ENCODE data around the gene DHCR24. TPM values are rescaled to one million over a fixed set of nuclear protein-coding genes. Genes with fewer than 3 reads are reported as not detected.

The DHCR24 gene
- total and polyA plus RNA-seq, 2 experiments from 2014 or later = 124 to 453 TPM

DNA sequence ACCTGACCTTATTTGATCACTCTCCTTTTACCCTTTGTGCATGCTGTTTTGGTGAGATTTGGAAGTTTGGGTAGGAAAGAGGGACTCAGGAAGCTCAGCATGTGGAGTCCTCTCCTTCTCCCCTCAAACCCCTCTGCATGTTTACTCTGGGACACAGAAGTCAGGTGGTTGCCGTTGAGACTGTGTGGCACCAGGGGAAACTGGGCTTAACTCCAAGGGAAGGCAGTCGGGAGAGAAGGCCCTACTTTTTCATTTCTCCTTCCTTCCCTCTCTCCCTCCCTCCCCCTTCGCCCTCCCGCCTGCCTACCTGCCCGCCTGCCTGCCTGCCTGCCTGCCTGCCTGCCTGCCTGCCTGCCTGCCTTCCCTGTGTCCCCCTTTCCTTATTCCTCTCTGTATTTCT lies 51.0 kb downstream of the DHCR24 start:
- Mint-ChIP-seq H3K9me3 (no peaks in the 10 kb centered on the region), H3K27ac (no peak overlapping the region), H3K4me1 (peaks cover 4% of the 10 kb centered on the region; the same call in 1 of the 3 replicates), H3K27me3 (ENCODE audit: insufficient read depth, low read depth, poor library complexity) (peaks cover 11% of the 10 kb centered on the region), H3K4me3 (no peak overlapping the region), H3K36me3 (ENCODE audit: low read depth) (no peaks in the 10 kb centered on the region)
- H3K4me2 ChIP-seq = no peak overlapping the region
- ATAC-seq (no peak), DNase-seq (ENCODE audit: low spot score) (no peak)
- no peaks in the 10 kb centered on the region for H3K4me1 ChIP-seq (ENCODE audit: insufficient read depth)
- H2AFZ ChIP-seq = no peak overlapping the region
- no peaks in the 10 kb centered on the region for H4K20me1 ChIP-seq (replicated peaks; ENCODE audit: insufficient read depth)
- TF ChIP-seq EZH2 (IDR thresholded peaks at IDR 0.05; ENCODE audit: low read depth, unreplicated experiment) (no peak), STAT1 (IDR thresholded peaks at IDR 0.05; ENCODE audit: unreplicated experiment) (no peak), ZNF331 (CRISPR knock-in tag; IDR thresholded peaks at IDR 0.05; ENCODE audit: low read depth) (no peak), ZNF114 (CRISPR knock-in tag; IDR thresholded peaks at IDR 0.05) (no peak), EZH2phosphoT487 (IDR thresholded peaks at IDR 0.05; ENCODE audit: unreplicated experiment) (no peak), NANOG (IDR thresholded peaks at IDR 0.05; ENCODE audit: borderline replicate concordance) (no peak), JUNB (IDR thresholded peaks at IDR 0.05; ENCODE audit: unreplicated experiment) (no peak), CREB1 (CRISPR knock-in tag; IDR thresholded peaks at IDR 0.05; ENCODE audit: low read depth) (no peak), POLR2AphosphoS5 (IDR thresholded peaks at IDR 0.05; ENCODE audit: low read depth) (no peak)
- TF ChIP-seq, protein P1, sequence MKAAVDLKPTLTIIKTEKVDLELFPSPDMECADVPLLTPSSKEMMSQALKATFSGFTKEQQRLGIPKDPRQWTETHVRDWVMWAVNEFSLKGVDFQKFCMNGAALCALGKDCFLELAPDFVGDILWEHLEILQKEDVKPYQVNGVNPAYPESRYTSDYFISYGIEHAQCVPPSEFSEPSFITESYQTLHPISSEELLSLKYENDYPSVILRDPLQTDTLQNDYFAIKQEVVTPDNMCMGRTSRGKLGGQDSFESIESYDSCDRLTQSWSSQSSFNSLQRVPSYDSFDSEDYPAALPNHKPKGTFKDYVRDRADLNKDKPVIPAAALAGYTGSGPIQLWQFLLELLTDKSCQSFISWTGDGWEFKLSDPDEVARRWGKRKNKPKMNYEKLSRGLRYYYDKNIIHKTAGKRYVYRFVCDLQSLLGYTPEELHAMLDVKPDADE (IDR thresholded peaks at IDR 0.05) = no peak
- TF ChIP-seq, protein P2, sequence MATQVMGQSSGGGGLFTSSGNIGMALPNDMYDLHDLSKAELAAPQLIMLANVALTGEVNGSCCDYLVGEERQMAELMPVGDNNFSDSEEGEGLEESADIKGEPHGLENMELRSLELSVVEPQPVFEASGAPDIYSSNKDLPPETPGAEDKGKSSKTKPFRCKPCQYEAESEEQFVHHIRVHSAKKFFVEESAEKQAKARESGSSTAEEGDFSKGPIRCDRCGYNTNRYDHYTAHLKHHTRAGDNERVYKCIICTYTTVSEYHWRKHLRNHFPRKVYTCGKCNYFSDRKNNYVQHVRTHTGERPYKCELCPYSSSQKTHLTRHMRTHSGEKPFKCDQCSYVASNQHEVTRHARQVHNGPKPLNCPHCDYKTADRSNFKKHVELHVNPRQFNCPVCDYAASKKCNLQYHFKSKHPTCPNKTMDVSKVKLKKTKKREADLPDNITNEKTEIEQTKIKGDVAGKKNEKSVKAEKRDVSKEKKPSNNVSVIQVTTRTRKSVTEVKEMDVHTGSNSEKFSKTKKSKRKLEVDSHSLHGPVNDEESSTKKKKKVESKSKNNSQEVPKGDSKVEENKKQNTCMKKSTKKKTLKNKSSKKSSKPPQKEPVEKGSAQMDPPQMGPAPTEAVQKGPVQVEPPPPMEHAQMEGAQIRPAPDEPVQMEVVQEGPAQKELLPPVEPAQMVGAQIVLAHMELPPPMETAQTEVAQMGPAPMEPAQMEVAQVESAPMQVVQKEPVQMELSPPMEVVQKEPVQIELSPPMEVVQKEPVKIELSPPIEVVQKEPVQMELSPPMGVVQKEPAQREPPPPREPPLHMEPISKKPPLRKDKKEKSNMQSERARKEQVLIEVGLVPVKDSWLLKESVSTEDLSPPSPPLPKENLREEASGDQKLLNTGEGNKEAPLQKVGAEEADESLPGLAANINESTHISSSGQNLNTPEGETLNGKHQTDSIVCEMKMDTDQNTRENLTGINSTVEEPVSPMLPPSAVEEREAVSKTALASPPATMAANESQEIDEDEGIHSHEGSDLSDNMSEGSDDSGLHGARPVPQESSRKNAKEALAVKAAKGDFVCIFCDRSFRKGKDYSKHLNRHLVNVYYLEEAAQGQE (IDR thresholded peaks at IDR 0.05; ENCODE audit: unreplicated experiment) = no peak
- TF ChIP-seq, protein P3, sequence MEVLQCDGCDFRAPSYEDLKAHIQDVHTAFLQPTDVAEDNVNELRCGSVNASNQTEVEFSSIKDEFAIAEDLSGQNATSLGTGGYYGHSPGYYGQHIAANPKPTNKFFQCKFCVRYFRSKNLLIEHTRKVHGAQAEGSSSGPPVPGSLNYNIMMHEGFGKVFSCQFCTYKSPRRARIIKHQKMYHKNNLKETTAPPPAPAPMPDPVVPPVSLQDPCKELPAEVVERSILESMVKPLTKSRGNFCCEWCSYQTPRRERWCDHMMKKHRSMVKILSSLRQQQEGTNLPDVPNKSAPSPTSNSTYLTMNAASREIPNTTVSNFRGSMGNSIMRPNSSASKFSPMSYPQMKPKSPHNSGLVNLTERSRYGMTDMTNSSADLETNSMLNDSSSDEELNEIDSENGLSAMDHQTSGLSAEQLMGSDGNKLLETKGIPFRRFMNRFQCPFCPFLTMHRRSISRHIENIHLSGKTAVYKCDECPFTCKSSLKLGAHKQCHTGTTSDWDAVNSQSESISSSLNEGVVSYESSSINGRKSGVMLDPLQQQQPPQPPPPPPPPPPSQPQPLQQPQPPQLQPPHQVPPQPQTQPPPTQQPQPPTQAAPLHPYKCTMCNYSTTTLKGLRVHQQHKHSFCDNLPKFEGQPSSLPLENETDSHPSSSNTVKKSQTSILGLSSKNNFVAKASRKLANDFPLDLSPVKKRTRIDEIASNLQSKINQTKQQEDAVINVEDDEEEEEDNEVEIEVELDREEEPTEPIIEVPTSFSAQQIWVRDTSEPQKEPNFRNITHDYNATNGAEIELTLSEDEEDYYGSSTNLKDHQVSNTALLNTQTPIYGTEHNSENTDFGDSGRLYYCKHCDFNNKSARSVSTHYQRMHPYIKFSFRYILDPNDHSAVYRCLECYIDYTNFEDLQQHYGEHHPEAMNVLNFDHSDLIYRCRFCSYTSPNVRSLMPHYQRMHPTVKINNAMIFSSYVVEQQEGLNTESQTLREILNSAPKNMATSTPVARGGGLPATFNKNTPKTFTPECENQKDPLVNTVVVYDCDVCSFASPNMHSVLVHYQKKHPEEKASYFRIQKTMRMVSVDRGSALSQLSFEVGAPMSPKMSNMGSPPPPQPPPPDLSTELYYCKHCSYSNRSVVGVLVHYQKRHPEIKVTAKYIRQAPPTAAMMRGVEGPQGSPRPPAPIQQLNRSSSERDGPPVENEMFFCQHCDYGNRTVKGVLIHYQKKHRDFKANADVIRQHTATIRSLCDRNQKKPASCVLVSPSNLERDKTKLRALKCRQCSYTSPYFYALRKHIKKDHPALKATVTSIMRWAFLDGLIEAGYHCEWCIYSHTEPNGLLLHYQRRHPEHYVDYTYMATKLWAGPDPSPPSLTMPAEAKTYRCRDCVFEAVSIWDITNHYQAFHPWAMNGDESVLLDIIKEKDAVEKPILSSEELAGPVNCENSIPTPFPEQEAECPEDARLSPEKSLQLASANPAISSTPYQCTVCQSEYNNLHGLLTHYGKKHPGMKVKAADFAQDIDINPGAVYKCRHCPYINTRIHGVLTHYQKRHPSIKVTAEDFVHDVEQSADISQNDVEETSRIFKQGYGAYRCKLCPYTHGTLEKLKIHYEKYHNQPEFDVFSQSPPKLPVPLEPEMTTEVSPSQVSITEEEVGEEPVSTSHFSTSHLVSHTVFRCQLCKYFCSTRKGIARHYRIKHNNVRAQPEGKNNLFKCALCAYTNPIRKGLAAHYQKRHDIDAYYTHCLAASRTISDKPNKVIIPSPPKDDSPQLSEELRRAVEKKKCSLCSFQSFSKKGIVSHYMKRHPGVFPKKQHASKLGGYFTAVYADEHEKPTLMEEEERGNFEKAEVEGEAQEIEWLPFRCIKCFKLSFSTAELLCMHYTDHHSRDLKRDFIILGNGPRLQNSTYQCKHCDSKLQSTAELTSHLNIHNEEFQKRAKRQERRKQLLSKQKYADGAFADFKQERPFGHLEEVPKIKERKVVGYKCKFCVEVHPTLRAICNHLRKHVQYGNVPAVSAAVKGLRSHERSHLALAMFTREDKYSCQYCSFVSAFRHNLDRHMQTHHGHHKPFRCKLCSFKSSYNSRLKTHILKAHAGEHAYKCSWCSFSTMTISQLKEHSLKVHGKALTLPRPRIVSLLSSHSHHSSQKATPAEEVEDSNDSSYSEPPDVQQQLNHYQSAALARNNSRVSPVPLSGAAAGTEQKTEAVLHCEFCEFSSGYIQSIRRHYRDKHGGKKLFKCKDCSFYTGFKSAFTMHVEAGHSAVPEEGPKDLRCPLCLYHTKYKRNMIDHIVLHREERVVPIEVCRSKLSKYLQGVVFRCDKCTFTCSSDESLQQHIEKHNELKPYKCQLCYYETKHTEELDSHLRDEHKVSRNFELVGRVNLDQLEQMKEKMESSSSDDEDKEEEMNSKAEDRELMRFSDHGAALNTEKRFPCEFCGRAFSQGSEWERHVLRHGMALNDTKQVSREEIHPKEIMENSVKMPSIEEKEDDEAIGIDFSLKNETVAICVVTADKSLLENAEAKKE (CRISPR knock-in tag; IDR thresholded peaks at IDR 0.05) = no peak
- TF ChIP-seq, protein P4, sequence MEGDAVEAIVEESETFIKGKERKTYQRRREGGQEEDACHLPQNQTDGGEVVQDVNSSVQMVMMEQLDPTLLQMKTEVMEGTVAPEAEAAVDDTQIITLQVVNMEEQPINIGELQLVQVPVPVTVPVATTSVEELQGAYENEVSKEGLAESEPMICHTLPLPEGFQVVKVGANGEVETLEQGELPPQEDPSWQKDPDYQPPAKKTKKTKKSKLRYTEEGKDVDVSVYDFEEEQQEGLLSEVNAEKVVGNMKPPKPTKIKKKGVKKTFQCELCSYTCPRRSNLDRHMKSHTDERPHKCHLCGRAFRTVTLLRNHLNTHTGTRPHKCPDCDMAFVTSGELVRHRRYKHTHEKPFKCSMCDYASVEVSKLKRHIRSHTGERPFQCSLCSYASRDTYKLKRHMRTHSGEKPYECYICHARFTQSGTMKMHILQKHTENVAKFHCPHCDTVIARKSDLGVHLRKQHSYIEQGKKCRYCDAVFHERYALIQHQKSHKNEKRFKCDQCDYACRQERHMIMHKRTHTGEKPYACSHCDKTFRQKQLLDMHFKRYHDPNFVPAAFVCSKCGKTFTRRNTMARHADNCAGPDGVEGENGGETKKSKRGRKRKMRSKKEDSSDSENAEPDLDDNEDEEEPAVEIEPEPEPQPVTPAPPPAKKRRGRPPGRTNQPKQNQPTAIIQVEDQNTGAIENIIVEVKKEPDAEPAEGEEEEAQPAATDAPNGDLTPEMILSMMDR (conservative IDR thresholded peaks at IDR 0.05; ENCODE audit: low read depth in 2 of 2) = no peak
- H3K36me3 ChIP-seq (ENCODE audit: insufficient read depth) = no peaks in the 10 kb centered on the region
- H3K79me2 ChIP-seq (replicated peaks; ENCODE audit: insufficient read depth) = no peaks in the 10 kb centered on the region
- H3K27ac ChIP-seq (ENCODE audit: low read depth) = no peak overlapping the region
- H3K27me3 ChIP-seq (ENCODE audit: insufficient read depth) = no peaks in the 10 kb centered on the region
- no peaks in the 10 kb centered on the region for H3F3A ChIP-seq (replicated peaks; ENCODE audit: low read depth)
- H3K9me2 ChIP-seq (ENCODE audit: insufficient read depth) = no peaks in the 10 kb centered on the region
- H3K4me3 ChIP-seq = no peak overlapping the region
